Mucosa of descending colon (tissue), 3 donors: Measurements from ENCODE around the gene CDK17. TPM values are rescaled to one million over a fixed set of nuclear protein-coding genes. Genes with fewer than 3 reads are reported as not detected.
A peak's percentile ranks its signal among the peaks of the same experiment; 100 is the strongest.
"Not testable (repeated sequence)": the region's sequence is repeated elsewhere in the genome, so short reads cannot be mapped to it uniquely, and the experiment has no call there.

ENCODE experiments used
- ATAC-seq: fragments of 200-7000 bp; cut with Tn5 transposase; one replicate; pipeline ENCODE4 v1.9.1; 2020; ENCODE audit warnings: mild to moderate bottlenecking, moderate library complexity
- DNase-seq, 3 donors: peaks; one replicate each; pipeline ENCODE4 v3.0.0-alpha.2; 2020
- H3K36me3 ChIP-seq: fragments of 200-600 bp; one replicate; pipeline ENCODE4 v1.8.0; 2021; ENCODE audit warnings: low read depth, mild to moderate bottlenecking
- H3K4me1 ChIP-seq: fragments of 200-600 bp; one replicate; pipeline ENCODE4 v1.8.0; 2021; ENCODE audit warnings: low read depth, mild to moderate bottlenecking
- H3K4me3 ChIP-seq: fragments of 200-600 bp; one replicate; pipeline ENCODE4 v1.8.0; 2021; ENCODE audit warnings: mild to moderate bottlenecking
- H3K9me3 ChIP-seq: fragments of 200-600 bp; one replicate; pipeline ENCODE4 v1.8.0; 2021; ENCODE audit warnings: mild to moderate bottlenecking
- CTCF ChIP-seq: fragments of 200-600 bp; IDR thresholded peaks from one replicate; pipeline ENCODE4 v1.8.0; 2022; ENCODE audit warnings: antibody characterized with exemption, mild to moderate bottlenecking
- intact Hi-C, 2 donors: fragments of 100-400 bp; cut with DNase I in 1 of 2; cut with micrococcal nuclease in 1 of 2; formaldehyde crosslinking; loops; one replicate each; pipeline versions ENCODE4 v1.11.0 to v1.11.1; 2022; cut with DNase I, micrococcal nuclease
- total RNA-seq, 3 donors: library from RNA; stranded (reverse); fragmentation: NEBNext Ultra II Directional in 2 of 3; extraction: Animal tissue kit (Norgen Biotek cat#: 25700) in 2 of 3; gene quantifications; one replicate each; pipeline versions ENCODE4 v1.2.1 to v1.2.4, GENCODE V29; 2021 to 2023
- donor health status: DM: no; HTN: no; CAD: no; lungs with moderate emphysema.
- donor health status: DM: no; HTN: no; CAD: no.
- donor health status: DM: no; HTN: yes; CAD: no.

CDK17 gene
- total RNA-seq, 3 donors from 2014 or later = 19.5 to 43.5 (median 24.0) TPM

GRCh38 chr12:96383371-96383770 is 16.9 kb downstream of the CDK17 start:
- TF ChIP-seq CTCF = no peak
- DNase-seq (no peak), ATAC-seq (no peak)
- H3K4me3 ChIP-seq = no peak overlapping the region
- H3K9me3 ChIP-seq = no peaks in the 10 kb centered on the region
- H3K36me3 ChIP-seq = no peaks in the 10 kb centered on the region
- peaks cover 10% of the 10 kb centered on the region for H3K4me1 ChIP-seq
- intact Hi-C loops = no loop called here

GRCh38 chr12:96379743-96380142 is 20.5 kb downstream of the CDK17 start:
- H3K4me3 ChIP-seq, H3K36me3 ChIP-seq, ATAC-seq, intact Hi-C loops, H3K9me3 ChIP-seq, DNase-seq: not testable (repeated sequence)
- H3K4me1 ChIP-seq = peaks cover 37% of the 10 kb centered on the region

GRCh38 chr12:96378319-96378718 is 21.9 kb downstream of the CDK17 start:
- Histone ChIP-seq H3K9me3 (no peaks in the 10 kb centered on the region), H3K4me1 (peaks cover 39% of the 10 kb centered on the region), H3K4me3 (no peak overlapping the region), H3K36me3 (no peaks in the 10 kb centered on the region)
- no peak for TF ChIP-seq CTCF
- DNase-seq (no peak), ATAC-seq (no peak)
- intact Hi-C loops = no loop called here

- H3K4me1 ChIP-seq = peaks cover 34% of the 10 kb centered on the region
- no peaks in the 10 kb centered on the region for H3K36me3 ChIP-seq
- no peak overlapping the region for H3K4me3 ChIP-seq
- ATAC-seq (no peak), DNase-seq (no peak)
- H3K9me3 ChIP-seq = no peaks in the 10 kb centered on the region
- intact Hi-C loops = no loop called here
- no peak for TF ChIP-seq CTCF
Observed at GRCh38 chr12:96376865-96377264, 23.4 kb downstream of the CDK17 start.

GRCh38 chr12:96375841-96376604 is 24.2 kb downstream of the CDK17 start:
- no peak for TF ChIP-seq CTCF
- no peaks in the 10 kb centered on the region for H3K36me3 ChIP-seq
- H3K4me1 ChIP-seq = peaks cover 34% of the 10 kb centered on the region
- H3K9me3 ChIP-seq = no peaks in the 10 kb centered on the region
- no peak overlapping the region for H3K4me3 ChIP-seq
- DNase-seq = no peak
- intact Hi-C loops = no loop called here
- ATAC-seq = peak; percentile 72

GRCh38 chr12:96375170-96375569 is 25.1 kb downstream of the CDK17 start:
- Histone ChIP-seq H3K4me3 (no peak overlapping the region), H3K4me1 (peaks cover 37% of the 10 kb centered on the region), H3K36me3 (no peaks in the 10 kb centered on the region), H3K9me3 (no peaks in the 10 kb centered on the region)
- TF ChIP-seq CTCF = no peak
- intact Hi-C loops = no loop called here
- peak; percentile 95 for ATAC-seq
- peak in 2 of 3 donors; percentile 40 to 61 for DNase-seq
